ENCODE data around the gene SLC66A2.

SLC66A2 gene

DNA sequence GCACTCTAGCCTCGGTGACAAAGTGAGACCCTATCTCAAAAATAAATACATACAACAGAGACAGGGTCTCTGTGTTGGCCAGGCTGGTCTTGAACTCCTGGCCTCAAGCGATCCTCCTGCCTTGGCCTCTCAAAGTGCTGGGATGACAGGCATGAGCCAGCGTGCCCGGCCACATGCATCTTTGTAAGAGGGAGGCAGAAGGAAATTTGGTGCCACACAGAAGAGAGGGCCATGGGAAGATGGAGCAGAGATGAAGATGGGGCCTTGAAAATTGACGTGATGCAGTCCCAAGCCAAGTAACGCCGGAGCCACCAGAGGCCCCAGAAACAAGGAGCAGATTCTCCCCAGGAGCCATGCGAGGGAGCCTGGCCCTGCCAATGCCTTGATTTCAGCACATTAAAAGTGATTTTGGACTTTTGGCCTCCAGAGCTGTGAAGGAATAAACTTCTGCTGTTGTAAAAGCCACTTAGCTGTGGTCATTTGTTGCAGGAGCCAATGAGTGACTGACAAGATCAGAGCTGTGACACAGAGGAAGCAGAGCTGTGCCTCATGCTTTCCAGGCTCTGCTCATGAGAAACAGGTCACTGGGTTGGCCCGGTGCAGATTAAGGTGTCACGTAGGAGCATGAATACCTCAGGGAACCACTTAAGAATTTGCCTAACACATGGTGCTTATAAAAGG, 2.7 kb upstream of the SLC66A2 start:
- TF ChIP-seq POLR2AphosphoS5 (IDR thresholded peaks at IDR 0.05; ENCODE audit: low read depth), result no peak
- TF ChIP-seq, protein P1, sequence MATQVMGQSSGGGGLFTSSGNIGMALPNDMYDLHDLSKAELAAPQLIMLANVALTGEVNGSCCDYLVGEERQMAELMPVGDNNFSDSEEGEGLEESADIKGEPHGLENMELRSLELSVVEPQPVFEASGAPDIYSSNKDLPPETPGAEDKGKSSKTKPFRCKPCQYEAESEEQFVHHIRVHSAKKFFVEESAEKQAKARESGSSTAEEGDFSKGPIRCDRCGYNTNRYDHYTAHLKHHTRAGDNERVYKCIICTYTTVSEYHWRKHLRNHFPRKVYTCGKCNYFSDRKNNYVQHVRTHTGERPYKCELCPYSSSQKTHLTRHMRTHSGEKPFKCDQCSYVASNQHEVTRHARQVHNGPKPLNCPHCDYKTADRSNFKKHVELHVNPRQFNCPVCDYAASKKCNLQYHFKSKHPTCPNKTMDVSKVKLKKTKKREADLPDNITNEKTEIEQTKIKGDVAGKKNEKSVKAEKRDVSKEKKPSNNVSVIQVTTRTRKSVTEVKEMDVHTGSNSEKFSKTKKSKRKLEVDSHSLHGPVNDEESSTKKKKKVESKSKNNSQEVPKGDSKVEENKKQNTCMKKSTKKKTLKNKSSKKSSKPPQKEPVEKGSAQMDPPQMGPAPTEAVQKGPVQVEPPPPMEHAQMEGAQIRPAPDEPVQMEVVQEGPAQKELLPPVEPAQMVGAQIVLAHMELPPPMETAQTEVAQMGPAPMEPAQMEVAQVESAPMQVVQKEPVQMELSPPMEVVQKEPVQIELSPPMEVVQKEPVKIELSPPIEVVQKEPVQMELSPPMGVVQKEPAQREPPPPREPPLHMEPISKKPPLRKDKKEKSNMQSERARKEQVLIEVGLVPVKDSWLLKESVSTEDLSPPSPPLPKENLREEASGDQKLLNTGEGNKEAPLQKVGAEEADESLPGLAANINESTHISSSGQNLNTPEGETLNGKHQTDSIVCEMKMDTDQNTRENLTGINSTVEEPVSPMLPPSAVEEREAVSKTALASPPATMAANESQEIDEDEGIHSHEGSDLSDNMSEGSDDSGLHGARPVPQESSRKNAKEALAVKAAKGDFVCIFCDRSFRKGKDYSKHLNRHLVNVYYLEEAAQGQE (IDR thresholded peaks at IDR 0.05; ENCODE audit: insufficient replicate concordance, low read depth), result no peak
- TF ChIP-seq GABPA (IDR thresholded peaks at IDR 0.05; ENCODE audit: low read depth), result no peak
- TF ChIP-seq, protein P2, sequence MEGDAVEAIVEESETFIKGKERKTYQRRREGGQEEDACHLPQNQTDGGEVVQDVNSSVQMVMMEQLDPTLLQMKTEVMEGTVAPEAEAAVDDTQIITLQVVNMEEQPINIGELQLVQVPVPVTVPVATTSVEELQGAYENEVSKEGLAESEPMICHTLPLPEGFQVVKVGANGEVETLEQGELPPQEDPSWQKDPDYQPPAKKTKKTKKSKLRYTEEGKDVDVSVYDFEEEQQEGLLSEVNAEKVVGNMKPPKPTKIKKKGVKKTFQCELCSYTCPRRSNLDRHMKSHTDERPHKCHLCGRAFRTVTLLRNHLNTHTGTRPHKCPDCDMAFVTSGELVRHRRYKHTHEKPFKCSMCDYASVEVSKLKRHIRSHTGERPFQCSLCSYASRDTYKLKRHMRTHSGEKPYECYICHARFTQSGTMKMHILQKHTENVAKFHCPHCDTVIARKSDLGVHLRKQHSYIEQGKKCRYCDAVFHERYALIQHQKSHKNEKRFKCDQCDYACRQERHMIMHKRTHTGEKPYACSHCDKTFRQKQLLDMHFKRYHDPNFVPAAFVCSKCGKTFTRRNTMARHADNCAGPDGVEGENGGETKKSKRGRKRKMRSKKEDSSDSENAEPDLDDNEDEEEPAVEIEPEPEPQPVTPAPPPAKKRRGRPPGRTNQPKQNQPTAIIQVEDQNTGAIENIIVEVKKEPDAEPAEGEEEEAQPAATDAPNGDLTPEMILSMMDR (IDR thresholded peaks at IDR 0.05; ENCODE audit: insufficient read depth, low read length), result no peak
- no peak for TF ChIP-seq SPI1 (IDR thresholded peaks at IDR 0.05; ENCODE audit: borderline replicate concordance, low read depth)
- no peak overlapping the region for H3K4me3 ChIP-seq (replicated peaks; ENCODE audit: insufficient read depth, low read length)
- H3K27ac ChIP-seq (replicated peaks), result peak overlapping the region; percentile 59
- DNase-seq (ENCODE audit: low read depth in 1 of 2, low spot score in 1 of 2), result peak in 1 of 2 experiments; percentile 65
- no peaks in the 10 kb centered on the region for H3K27me3 ChIP-seq (ENCODE audit: insufficient read depth, poor library complexity, severe bottlenecking)

DNA sequence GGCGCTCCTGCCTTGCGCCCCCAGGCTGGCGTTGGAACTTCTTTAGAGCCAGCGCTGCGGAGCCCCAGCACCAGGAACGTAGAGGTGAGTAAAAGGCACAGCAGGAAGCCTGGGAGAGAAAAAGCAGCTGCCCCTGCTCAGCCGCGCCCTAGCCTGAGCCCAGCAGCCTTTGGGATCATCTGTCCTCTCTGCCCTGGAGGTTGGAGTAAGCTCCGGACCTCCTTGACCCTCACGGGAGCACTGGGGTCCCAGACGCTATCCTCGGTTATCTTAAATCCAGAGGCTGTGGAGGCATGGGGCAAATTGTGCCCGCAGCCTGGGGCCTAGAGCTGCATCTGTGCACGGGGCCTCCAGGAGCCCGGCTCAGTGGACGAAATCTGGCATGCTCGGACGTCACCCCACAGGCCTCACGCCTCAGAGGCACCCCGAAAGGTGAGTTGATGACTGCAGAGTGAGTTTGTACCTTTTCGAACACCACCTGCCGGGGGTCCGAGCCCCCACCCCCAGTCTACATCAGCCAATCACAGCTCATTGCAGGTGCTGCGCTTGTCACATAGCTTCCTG, 1.6 kb upstream of the SLC66A2 start:
- TF ChIP-seq POLR2AphosphoS5 (IDR thresholded peaks at IDR 0.05; ENCODE audit: low read depth) (no peak), SPI1 (IDR thresholded peaks at IDR 0.05; ENCODE audit: borderline replicate concordance, low read depth) (no peak), GABPA (IDR thresholded peaks at IDR 0.05; ENCODE audit: low read depth) (no peak)
- TF ChIP-seq, protein P2 (IDR thresholded peaks at IDR 0.05; ENCODE audit: insufficient read depth, low read length), result no peak
- TF ChIP-seq, protein P1 (IDR thresholded peaks at IDR 0.05; ENCODE audit: insufficient replicate concordance, low read depth), result no peak
- DNase-seq (ENCODE audit: low read depth in 1 of 2, low spot score in 1 of 2), result no peak
- H3K4me3 ChIP-seq (replicated peaks; ENCODE audit: insufficient read depth, low read length), result no peak overlapping the region

GRCh38 chr18:79952456-79952995, 1.1 kb upstream of the SLC66A2 start:
- H3K4me3 ChIP-seq (replicated peaks; ENCODE audit: insufficient read depth, low read length), result peak overlapping the region; percentile 92
- TF ChIP-seq SPI1 (IDR thresholded peaks at IDR 0.05; ENCODE audit: borderline replicate concordance, low read depth), result no peak
- no peak for TF ChIP-seq GABPA (IDR thresholded peaks at IDR 0.05; ENCODE audit: low read depth)
- no peak for TF ChIP-seq POLR2AphosphoS5 (IDR thresholded peaks at IDR 0.05; ENCODE audit: low read depth)
- TF ChIP-seq, protein P2 (IDR thresholded peaks at IDR 0.05; ENCODE audit: insufficient read depth, low read length), result no peak
- TF ChIP-seq, protein P1 (IDR thresholded peaks at IDR 0.05; ENCODE audit: insufficient replicate concordance, low read depth), result no peak
- no peak for DNase-seq (ENCODE audit: low read depth in 1 of 2, low spot score in 1 of 2)
- H3K27me3 ChIP-seq (ENCODE audit: insufficient read depth, poor library complexity, severe bottlenecking), result no peaks in the 10 kb centered on the region
- H3K27ac ChIP-seq (replicated peaks), result peak overlapping the region; percentile 79

More for the DNA sequence above, 1.6 kb upstream of the SLC66A2 start:
- Histone ChIP-seq H3K27ac (replicated peaks) (no peak overlapping the region), H3K27me3 (ENCODE audit: insufficient read depth, poor library complexity, severe bottlenecking) (no peaks in the 10 kb centered on the region)
